Measurements from ENCODE around the gene SEPTIN3.

Gene SEPTIN3

GRCh38 chr22:41969110-41969646 lies at the start of gene SEPTIN3:
TSS of gene SEPTIN3 (plus strand) at chr22:41969443. CDS start at chr22:41971493, 2,050 bp downstream.
- H3K36me3 ChIP-seq (ENCODE audit: control insufficient read depth, insufficient read depth, low read length): no peaks in the 10 kb centered on the region
- H3K9me3 ChIP-seq (ENCODE audit: control insufficient read depth, low read length): no peaks in the 10 kb centered on the region
- H3K4me3 ChIP-seq (ENCODE audit: low read length): no peak within 1 kb of the TSS
- no peaks in the 10 kb centered on the region for H3K4me1 ChIP-seq (ENCODE audit: control insufficient read depth, insufficient read depth, low read length)
- no peak within 1 kb of the TSS for H3K9ac ChIP-seq (ENCODE audit: low read length)
- H3K27me3 ChIP-seq (ENCODE audit: control insufficient read depth, insufficient read depth, low read length): peaks cover 21% of the 10 kb centered on the region

- H3K4me1 ChIP-seq (ENCODE audit: control insufficient read depth, insufficient read depth, low read length): peaks cover 12% of the 10 kb centered on the region
- H3K36me3 ChIP-seq (ENCODE audit: control insufficient read depth, insufficient read depth, low read length): no peaks in the 10 kb centered on the region
- H3K4me3 ChIP-seq (ENCODE audit: low read length): no peak overlapping the region
- peak overlapping the region; percentile 15 for H3K9ac ChIP-seq (ENCODE audit: low read length)
- H3K27me3 ChIP-seq (ENCODE audit: control insufficient read depth, insufficient read depth, low read length): peaks cover 54% of the 10 kb centered on the region
- H3K9me3 ChIP-seq (ENCODE audit: control insufficient read depth, low read length): no peaks in the 10 kb centered on the region
These were observed 48.8 kb upstream of the SEPTIN3 start for GRCh38 chr22:41920271-41920976.

- H3K36me3 ChIP-seq (ENCODE audit: control insufficient read depth, insufficient read depth, low read length): no peaks in the 10 kb centered on the region
- H3K4me1 ChIP-seq (ENCODE audit: control insufficient read depth, insufficient read depth, low read length): peaks cover 16% of the 10 kb centered on the region
- peaks cover 54% of the 10 kb centered on the region for H3K27me3 ChIP-seq (ENCODE audit: control insufficient read depth, insufficient read depth, low read length)
- H3K9me3 ChIP-seq (ENCODE audit: control insufficient read depth, low read length): no peaks in the 10 kb centered on the region
- no peak overlapping the region for H3K9ac ChIP-seq (ENCODE audit: low read length)
- H3K4me3 ChIP-seq (ENCODE audit: low read length): no peak overlapping the region
These were observed 46.9 kb upstream of the SEPTIN3 start for GRCh38 chr22:41922328-41922727.

DNA sequence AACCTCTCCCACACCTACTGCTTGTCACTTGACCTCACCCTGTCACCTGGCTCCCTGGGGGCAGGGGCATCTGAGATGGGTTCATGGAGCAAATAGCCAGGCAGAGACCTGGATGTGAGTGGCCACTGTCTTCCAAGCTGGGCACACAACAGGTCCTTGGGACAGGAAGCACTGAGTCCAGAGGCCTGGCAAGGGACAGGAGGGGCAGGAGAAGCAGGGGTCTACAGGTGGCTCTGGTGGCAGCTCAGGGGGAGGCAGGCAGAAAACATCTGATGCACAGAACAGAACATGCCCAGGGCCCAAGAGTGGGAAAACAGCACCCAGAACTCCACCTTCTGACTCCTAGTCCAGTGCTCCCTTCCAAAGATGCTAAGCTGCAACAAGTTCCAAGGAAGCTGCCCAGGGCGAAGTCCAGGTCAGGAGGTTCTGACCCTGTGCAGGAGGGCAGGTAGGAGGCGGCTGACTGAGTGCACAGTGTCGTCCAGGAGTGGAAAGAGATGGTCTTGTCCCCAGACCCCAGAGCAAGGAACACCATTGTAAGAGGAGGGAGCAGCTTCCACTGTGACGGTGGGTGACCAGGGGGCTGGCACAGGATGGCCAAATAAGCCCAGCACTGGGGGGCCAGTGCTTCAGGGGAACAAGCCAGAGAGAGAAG lies 46.2 kb upstream of the SEPTIN3 start:
- Histone ChIP-seq H3K36me3 (ENCODE audit: control insufficient read depth, insufficient read depth, low read length) (no peaks in the 10 kb centered on the region), H3K27me3 (ENCODE audit: control insufficient read depth, insufficient read depth, low read length) (peaks cover 47% of the 10 kb centered on the region), H3K4me3 (ENCODE audit: low read length) (no peak overlapping the region), H3K4me1 (ENCODE audit: control insufficient read depth, insufficient read depth, low read length) (peaks cover 13% of the 10 kb centered on the region), H3K9me3 (ENCODE audit: control insufficient read depth, low read length) (no peaks in the 10 kb centered on the region), H3K9ac (ENCODE audit: low read length) (no peak overlapping the region)

DNA sequence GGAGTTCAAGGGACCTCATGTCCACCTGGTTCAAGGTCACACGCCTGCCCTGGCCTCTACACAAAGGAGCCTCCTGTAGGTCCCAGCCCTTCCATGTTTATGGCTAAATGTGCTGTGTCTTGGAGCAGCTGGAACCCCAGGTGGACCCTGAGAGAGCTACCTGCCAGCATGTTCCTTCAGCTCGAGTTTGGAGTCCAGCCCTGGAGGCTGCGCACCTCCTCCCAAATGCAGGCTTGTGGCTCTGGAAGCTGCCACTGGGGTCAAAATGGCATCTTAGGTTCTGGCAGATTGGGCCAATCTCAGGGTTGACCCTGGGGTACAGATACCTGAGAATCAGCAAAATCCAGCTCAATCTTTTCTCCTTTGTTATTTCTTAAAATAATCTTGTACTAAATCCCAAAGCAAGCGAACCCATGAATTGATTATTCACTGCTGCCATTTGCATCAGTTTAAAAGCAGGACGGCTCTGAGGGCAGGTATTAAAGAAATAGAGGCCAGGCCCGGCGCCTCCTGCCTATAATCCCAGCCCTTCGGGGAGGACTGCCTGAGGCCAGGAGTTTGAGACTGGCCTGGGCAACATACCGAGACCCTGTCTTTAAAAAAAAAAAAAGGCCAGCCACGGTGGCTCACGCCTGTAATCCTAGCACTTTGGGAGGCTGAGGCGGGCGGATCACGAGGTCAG lies 45.5 kb upstream of the SEPTIN3 start:
- Histone ChIP-seq H3K9me3 (ENCODE audit: control insufficient read depth, low read length) (no peaks in the 10 kb centered on the region), H3K4me3 (ENCODE audit: low read length) (no peak overlapping the region), H3K4me1 (ENCODE audit: control insufficient read depth, insufficient read depth, low read length) (peaks cover 12% of the 10 kb centered on the region), H3K36me3 (ENCODE audit: control insufficient read depth, insufficient read depth, low read length) (no peaks in the 10 kb centered on the region), H3K27me3 (ENCODE audit: control insufficient read depth, insufficient read depth, low read length) (peaks cover 43% of the 10 kb centered on the region), H3K9ac (ENCODE audit: low read length) (no peak overlapping the region)

DNA sequence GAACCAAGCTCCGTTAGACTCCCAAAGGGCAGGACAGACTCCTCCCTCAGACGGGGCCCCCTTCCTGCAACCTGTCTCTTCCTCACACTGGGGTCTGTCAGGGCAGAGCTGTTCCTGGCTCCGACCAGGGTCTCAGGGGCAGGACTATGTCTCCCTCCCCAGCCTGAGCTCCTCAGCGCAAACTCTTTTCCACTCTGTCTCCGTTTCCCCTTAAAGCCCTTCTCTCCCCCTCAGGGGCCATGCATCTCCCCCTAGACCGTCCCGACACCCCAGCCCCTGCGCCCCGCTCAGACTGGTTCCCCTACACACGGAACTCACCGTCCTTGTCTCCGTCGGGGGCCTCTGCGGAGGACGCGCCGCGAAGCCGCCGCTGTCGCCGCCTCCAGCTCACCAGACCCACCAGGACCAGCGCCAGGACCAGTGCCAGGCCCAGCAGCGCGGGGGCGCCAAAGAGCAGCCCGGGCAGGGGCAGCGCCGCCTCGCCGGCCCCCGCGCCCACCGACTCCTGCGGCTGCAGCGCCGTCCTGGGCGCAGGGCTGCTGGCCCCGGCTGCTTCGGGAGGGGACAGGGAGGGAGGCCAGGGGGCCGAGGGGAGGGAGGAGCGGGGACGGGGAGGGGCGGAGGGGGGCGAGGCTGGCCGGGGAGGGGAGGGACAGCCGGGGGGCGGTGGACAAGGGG lies 43.3 kb upstream of the SEPTIN3 start:
- H3K27me3 ChIP-seq (ENCODE audit: control insufficient read depth, insufficient read depth, low read length): peaks cover 29% of the 10 kb centered on the region
- no peaks in the 10 kb centered on the region for H3K9me3 ChIP-seq (ENCODE audit: control insufficient read depth, low read length)
- H3K4me3 ChIP-seq (ENCODE audit: low read length): no peak overlapping the region
- H3K36me3 ChIP-seq (ENCODE audit: control insufficient read depth, insufficient read depth, low read length): no peaks in the 10 kb centered on the region
- peaks cover 4% of the 10 kb centered on the region for H3K4me1 ChIP-seq (ENCODE audit: control insufficient read depth, insufficient read depth, low read length)
- no peak overlapping the region for H3K9ac ChIP-seq (ENCODE audit: low read length)

- Histone ChIP-seq H3K27me3 (ENCODE audit: control insufficient read depth, insufficient read depth, low read length) (peaks cover 28% of the 10 kb centered on the region), H3K9ac (ENCODE audit: low read length) (no peak overlapping the region), H3K9me3 (ENCODE audit: control insufficient read depth, low read length) (no peaks in the 10 kb centered on the region), H3K4me1 (ENCODE audit: control insufficient read depth, insufficient read depth, low read length) (peaks cover 4% of the 10 kb centered on the region), H3K36me3 (ENCODE audit: control insufficient read depth, insufficient read depth, low read length) (no peaks in the 10 kb centered on the region), H3K4me3 (ENCODE audit: low read length) (no peak overlapping the region)
These were observed 41.4 kb upstream of the SEPTIN3 start for GRCh38 chr22:41927813-41928212.

DNA sequence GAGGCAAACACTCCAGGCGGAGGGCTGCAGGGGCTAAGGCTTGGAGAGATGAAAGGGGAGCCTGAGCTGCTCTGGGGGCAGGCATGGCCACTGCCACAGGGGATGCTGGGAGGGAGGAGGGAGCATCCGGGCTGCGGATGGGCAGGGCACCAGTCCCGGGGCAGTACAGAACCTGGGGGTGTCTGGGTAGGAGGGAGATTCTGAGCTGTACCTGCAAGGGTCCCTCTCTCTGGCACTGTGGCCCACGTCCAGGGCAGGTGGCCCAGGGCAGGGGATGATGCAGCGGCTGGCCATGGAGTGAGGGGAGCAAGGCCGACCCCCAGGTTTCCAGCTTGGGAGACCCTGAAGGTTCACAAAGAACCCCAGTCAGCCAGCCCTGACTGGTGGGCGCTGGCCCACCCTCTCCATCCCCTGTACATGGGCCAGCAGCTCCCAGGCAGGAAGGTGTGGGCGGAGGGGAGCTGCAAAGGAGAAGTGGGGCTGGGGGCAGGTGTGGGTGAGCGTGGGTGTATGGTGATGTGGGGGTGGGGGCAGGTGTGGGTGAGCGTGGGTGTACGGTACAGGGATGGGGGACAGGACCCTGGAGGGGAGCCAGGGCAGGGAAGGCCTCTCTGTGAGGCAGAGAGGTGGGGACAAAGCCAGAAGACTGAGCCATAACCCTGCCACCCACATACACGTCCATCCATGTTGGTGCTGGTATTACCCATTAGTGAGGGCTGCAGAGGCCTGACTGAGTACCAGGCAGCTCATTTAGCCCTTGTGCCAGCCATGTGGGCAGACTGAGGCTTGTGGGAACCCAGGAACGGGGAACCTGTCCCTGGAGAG lies 40.4 kb upstream of the SEPTIN3 start:
- peaks cover 20% of the 10 kb centered on the region for H3K27me3 ChIP-seq (ENCODE audit: control insufficient read depth, insufficient read depth, low read length)
- H3K9me3 ChIP-seq (ENCODE audit: control insufficient read depth, low read length): no peaks in the 10 kb centered on the region
- peaks cover 4% of the 10 kb centered on the region for H3K4me1 ChIP-seq (ENCODE audit: control insufficient read depth, insufficient read depth, low read length)
- H3K4me3 ChIP-seq (ENCODE audit: low read length): no peak overlapping the region
- H3K36me3 ChIP-seq (ENCODE audit: control insufficient read depth, insufficient read depth, low read length): no peaks in the 10 kb centered on the region
- H3K9ac ChIP-seq (ENCODE audit: low read length): no peak overlapping the region

DNA sequence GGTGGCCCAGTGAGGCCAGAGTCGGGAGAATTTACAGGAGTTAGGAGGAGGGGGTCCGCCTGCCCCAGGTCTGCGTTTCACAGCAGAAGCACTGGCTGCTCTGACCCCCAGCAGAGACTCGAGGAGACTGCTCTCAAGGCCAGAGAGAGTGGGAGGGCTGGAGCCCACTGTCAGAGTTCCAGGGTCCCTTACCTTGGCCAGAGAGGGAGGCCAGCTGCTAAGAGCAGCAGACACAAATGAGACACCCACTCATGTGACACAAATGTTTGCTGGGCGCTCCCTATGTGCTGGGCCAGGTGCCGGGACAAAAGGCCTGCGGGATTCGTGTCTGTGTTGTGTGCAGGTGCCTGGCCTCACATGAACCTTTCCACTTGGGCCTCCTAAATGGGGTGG lies 39.8 kb upstream of the SEPTIN3 start:
- Histone ChIP-seq H3K36me3 (ENCODE audit: control insufficient read depth, insufficient read depth, low read length) (no peaks in the 10 kb centered on the region), H3K27me3 (ENCODE audit: control insufficient read depth, insufficient read depth, low read length) (peaks cover 20% of the 10 kb centered on the region), H3K9ac (ENCODE audit: low read length) (no peak overlapping the region), H3K4me1 (ENCODE audit: control insufficient read depth, insufficient read depth, low read length) (peaks cover 4% of the 10 kb centered on the region), H3K4me3 (ENCODE audit: low read length) (no peak overlapping the region), H3K9me3 (ENCODE audit: control insufficient read depth, low read length) (no peaks in the 10 kb centered on the region)

GRCh38 chr22:41931701-41932269 lies 37.5 kb upstream of the SEPTIN3 start:
- Histone ChIP-seq H3K36me3 (ENCODE audit: control insufficient read depth, insufficient read depth, low read length) (no peaks in the 10 kb centered on the region), H3K9me3 (ENCODE audit: control insufficient read depth, low read length) (no peaks in the 10 kb centered on the region), H3K9ac (ENCODE audit: low read length) (no peak overlapping the region), H3K4me1 (ENCODE audit: control insufficient read depth, insufficient read depth, low read length) (no peaks in the 10 kb centered on the region), H3K27me3 (ENCODE audit: control insufficient read depth, insufficient read depth, low read length) (peaks cover 3% of the 10 kb centered on the region), H3K4me3 (ENCODE audit: low read length) (no peak overlapping the region)

- Histone ChIP-seq H3K4me1 (ENCODE audit: control insufficient read depth, insufficient read depth, low read length) (no peaks in the 10 kb centered on the region), H3K27me3 (ENCODE audit: control insufficient read depth, insufficient read depth, low read length) (no peaks in the 10 kb centered on the region), H3K36me3 (ENCODE audit: control insufficient read depth, insufficient read depth, low read length) (no peaks in the 10 kb centered on the region), H3K9ac (ENCODE audit: low read length) (no peak overlapping the region), H3K4me3 (ENCODE audit: low read length) (no peak overlapping the region), H3K9me3 (ENCODE audit: control insufficient read depth, low read length) (no peaks in the 10 kb centered on the region)
These were observed 36.9 kb upstream of the SEPTIN3 start for GRCh38 chr22:41932353-41932752.

Measured in mucosa of stomach (tissue), 1 donor.